ENCODE measurements around the gene WNT5B. TPM values are rescaled to one million over a fixed set of nuclear protein-coding genes. Genes with fewer than 3 reads are reported as not detected.

WNT5B gene
- total RNA-seq, 1 donor from 2014 or later = 54.4 TPM

GRCh38 chr12:1660304-1661187, 31.5 kb downstream of the WNT5B start:
- TF ChIP-seq CTCF (IDR thresholded peaks at IDR 0.05; ENCODE audit: unreplicated experiment) = no peak
- Mint-ChIP-seq H3K4me3 (peak overlapping the region; percentile 51), H3K27me3 (ENCODE audit: low read depth) (peaks cover 1% of the 10 kb centered on the region), H3K27ac (peak overlapping the region; percentile 16), H3K36me3 (no peaks in the 10 kb centered on the region), H3K4me1 (peaks cover 5% of the 10 kb centered on the region), H3K9me3 (no peaks in the 10 kb centered on the region)
- no peak for DNase-seq (ENCODE audit: low spot score in 2 of 2, unreplicated experiment in 2 of 2)

GRCh38 chr12:1661553-1662335, 32.7 kb downstream of the WNT5B start:
- DNase-seq (ENCODE audit: low spot score in 2 of 2, unreplicated experiment in 2 of 2) = peak; percentile 62 to 77
- Mint-ChIP-seq H3K4me1 (peaks cover 6% of the 10 kb centered on the region), H3K4me3 (peak overlapping the region; percentile 77), H3K9me3 (no peaks in the 10 kb centered on the region), H3K36me3 (no peaks in the 10 kb centered on the region), H3K27me3 (ENCODE audit: low read depth) (peaks cover 1% of the 10 kb centered on the region), H3K27ac (peak overlapping the region; percentile 61)
- TF ChIP-seq CTCF (IDR thresholded peaks at IDR 0.05; ENCODE audit: unreplicated experiment) = no peak

DNA sequence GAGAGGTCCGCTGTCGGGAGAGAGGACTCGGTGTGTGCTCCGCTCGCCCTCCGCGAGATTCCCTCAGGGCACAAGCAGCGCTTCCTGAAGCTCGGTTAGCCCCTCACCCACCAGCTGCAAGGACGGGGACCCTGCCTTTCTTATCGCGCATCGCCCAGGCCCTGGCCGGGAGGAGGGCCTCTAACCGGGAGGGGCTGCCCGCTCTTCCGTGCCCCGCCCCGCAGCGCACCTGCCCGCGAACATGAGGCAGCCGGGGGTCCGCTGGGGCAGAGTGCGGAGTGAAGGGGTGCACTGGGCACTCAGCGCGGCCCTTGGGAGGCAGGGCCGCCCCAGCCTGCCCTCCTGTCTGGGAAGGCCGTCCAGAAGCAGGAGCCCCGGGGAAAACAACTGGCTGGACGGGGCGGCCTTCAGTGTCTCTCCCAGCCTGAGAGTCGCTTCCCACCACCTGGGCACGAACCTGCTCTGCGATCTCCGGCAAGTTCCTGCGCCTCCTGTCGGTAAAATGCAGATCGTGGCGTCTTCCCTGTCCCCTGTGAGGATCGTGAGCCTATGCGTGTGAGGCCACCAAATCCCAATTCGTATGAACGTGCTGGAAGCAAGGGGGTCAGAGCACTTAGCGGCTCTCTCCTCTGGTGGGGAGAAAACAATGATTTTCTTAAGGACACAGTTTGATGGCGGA, 33.9 kb downstream of the WNT5B start:
- Mint-ChIP-seq H3K4me1 (peaks cover 8% of the 10 kb centered on the region), H3K27me3 (ENCODE audit: low read depth) (peaks cover 1% of the 10 kb centered on the region), H3K9me3 (no peaks in the 10 kb centered on the region), H3K27ac (peak overlapping the region; percentile 47), H3K36me3 (no peaks in the 10 kb centered on the region), H3K4me3 (peak overlapping the region; percentile 60)
- TF ChIP-seq CTCF (IDR thresholded peaks at IDR 0.05; ENCODE audit: unreplicated experiment) = peak; percentile 36
- peak in 1 of 2 experiments; percentile 72 for DNase-seq (ENCODE audit: low spot score in 2 of 2, unreplicated experiment in 2 of 2)

DNA sequence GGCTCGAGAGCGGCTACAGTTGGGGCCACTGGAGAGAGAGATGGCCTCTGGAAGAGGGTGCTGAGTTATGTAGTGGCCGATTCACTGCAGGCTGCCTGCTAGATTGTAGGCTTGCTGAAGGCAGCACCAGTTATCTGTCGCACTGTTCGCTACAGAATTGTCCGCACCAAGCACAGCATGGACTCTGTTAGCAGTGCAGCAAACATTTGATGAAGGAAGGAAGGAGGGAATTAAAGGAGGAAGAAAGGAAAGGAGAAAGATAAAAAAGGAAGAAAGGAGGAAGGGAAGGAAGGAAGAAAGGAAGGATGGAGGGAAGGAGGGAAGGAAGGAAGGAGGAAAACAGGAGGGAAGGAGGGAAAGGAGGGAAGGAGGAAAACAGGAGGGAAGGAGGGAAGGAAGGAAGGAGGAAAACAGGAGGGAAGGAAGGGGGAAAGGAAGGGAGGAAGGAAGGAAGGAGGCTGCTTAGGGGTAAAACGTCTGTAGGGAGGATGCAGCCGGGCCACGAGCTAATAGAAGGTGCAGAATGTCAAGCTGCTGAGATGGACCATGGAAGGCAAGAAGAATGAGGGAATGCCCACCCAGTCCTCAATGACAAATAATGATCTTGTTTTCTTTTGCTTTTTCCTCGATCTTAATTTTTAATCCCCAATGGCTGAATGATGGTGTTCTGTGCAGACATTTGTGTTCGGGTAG, 34.6 kb downstream of the WNT5B start:
- Mint-ChIP-seq H3K36me3 (no peaks in the 10 kb centered on the region), H3K9me3 (no peaks in the 10 kb centered on the region), H3K27ac (no peak overlapping the region), H3K27me3 (ENCODE audit: low read depth) (peaks cover 1% of the 10 kb centered on the region), H3K4me1 (peaks cover 8% of the 10 kb centered on the region), H3K4me3 (peak overlapping the region; percentile 60)
- TF ChIP-seq CTCF (IDR thresholded peaks at IDR 0.05; ENCODE audit: unreplicated experiment) = no peak
- DNase-seq (ENCODE audit: low spot score in 2 of 2, unreplicated experiment in 2 of 2) = no peak

DNA sequence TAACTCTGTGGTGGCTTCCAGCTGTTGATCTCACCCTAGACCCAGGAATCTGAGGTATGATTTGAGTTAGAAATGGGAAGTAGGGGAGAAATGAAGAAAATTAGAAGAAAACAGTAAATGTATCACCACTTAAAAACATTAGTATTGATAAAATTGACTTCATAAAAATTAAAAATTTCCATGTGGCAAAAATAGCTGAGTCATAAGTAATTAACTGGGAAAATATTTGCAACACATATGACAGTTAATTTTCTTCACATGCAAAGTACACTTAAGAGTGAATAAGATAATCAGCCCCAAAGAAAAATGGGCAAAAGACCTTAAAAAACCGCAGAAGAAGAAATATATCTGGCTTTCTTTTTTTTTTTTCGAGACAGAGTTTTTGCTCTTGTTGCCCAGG, 36.3 kb downstream of the WNT5B start:
- Mint-ChIP-seq H3K36me3 (no peaks in the 10 kb centered on the region), H3K27ac (no peak overlapping the region), H3K9me3 (no peaks in the 10 kb centered on the region), H3K4me1 (peaks cover 8% of the 10 kb centered on the region), H3K27me3 (ENCODE audit: low read depth) (peaks cover 1% of the 10 kb centered on the region), H3K4me3 (no peak overlapping the region)
- TF ChIP-seq CTCF (IDR thresholded peaks at IDR 0.05; ENCODE audit: unreplicated experiment) = no peak
- no peak for DNase-seq (ENCODE audit: low spot score in 2 of 2, unreplicated experiment in 2 of 2)

All from mesothelial cell of epicardium (in vitro differentiated cells).